GM12878 (cell line): ENCODE results near the gene METTL16. TPM values are rescaled to one million over a fixed set of nuclear protein-coding genes. Genes with fewer than 3 reads are reported as not detected.
A peak's percentile ranks its signal among the peaks of the same experiment; 100 is the strongest.

Source experiments
- ATAC-seq: fragments of 200-7000 bp; cut with Tn5 transposase; 3 replicates; pipeline ENCODE4 v1.9.1; 2020; ENCODE audit warnings: mild to moderate bottlenecking, moderate library complexity
- BruUV-seq: library from RNA; stranded (reverse); fragments of 400-500 nt; replicated peaks from 2 replicates; lab custom pipeline; 2021; lab: Mats Ljungman, UMichigan
- CTCF ChIA-PET: fragments of 300-600 bp; sonication (Branson Sonifier 250); formaldehyde crosslinking; extraction: SDS; loops from one replicate; lab custom pipeline; 2021; ENCODE audit warnings: inconsistent platforms; lab: Yijun Ruan, JAX
- POLR2A ChIA-PET: fragments of 350-600 bp; formaldehyde crosslinking; extraction: SDS; loops from one replicate; lab custom pipeline; 2021; ENCODE audit warnings: inconsistent platforms; lab: Charles Lee
- RAD21 ChIA-PET: fragments of 300-600 bp; sonication (Branson Sonifier 250); formaldehyde crosslinking; loops from one replicate; lab custom pipeline; 2023; ENCODE audit warnings: antibody characterized with exemption; ENCODE audit not compliant: unreplicated experiment; lab: Charles Lee
- SMC1A ChIA-PET: fragments of 300-600 bp; sonication (Branson Sonifier 250); formaldehyde crosslinking; loops from one replicate; lab custom pipeline; 2023; ENCODE audit not compliant: unreplicated experiment, uncharacterized antibody; lab: Charles Lee
- DNase-seq: peaks from one replicate; pipeline ENCODE4 v3.0.0-alpha.2; 2011; ENCODE audit warnings: low read depth, low spot score
- FAIRE-seq: peaks from 3 replicates; lab custom pipeline; 2011; peaks lifted over from hg19 to GRCh38; lab: Jason Lieb, UNC
- H2AFZ ChIP-seq: 2 replicates; pipeline ENCODE4 v1.6.0; 2011; ENCODE audit warnings: low read depth, low read length, control low read depth; ENCODE audit not compliant: control insufficient read depth
- H3K27ac ChIP-seq: 2 replicates; pipeline ENCODE4 v1.5.1; 2011; ENCODE audit warnings: control low read depth; ENCODE audit not compliant: control insufficient read depth, insufficient read depth
- H3K27me3 ChIP-seq, 2 experiments: replicated peaks in 1 of 2; 2 replicates each; pipeline versions ENCODE4 v1.6.0 to v1.6.1; 2011; ENCODE audit warnings: low read length in 1 of 2; ENCODE audit not compliant: control insufficient read depth in 2 of 2, insufficient read depth in 2 of 2
- H3K36me3 ChIP-seq, 2 experiments: 2 replicates each; pipeline ENCODE4 v1.5.1; 2011; ENCODE audit warnings: low read length in 1 of 2; ENCODE audit not compliant: control insufficient read depth in 2 of 2, insufficient read depth in 2 of 2
- H3K4me1 ChIP-seq: 2 replicates; pipeline ENCODE4 v1.6.1; 2011; ENCODE audit warnings: mild to moderate bottlenecking, low read length, moderate library complexity, mixed read lengths; ENCODE audit not compliant: control insufficient read depth, insufficient read depth
- H3K4me2 ChIP-seq: 2 replicates; pipeline ENCODE4 v1.6.0; 2011; ENCODE audit warnings: control low read depth; ENCODE audit not compliant: control insufficient read depth, insufficient read depth
- H3K4me3 ChIP-seq: fragments of 200-600 bp; sonication (generic); 2 replicates; pipeline ENCODE4 v1.5.1; 2016
- H3K79me2 ChIP-seq: 2 replicates; pipeline ENCODE4 v1.6.0; 2011; ENCODE audit warnings: low read length; ENCODE audit not compliant: control insufficient read depth, insufficient read depth
- H3K9ac ChIP-seq: 2 replicates; pipeline ENCODE4 v1.8.0; 2011; ENCODE audit warnings: low read length, control low read depth, mixed read lengths; ENCODE audit not compliant: control insufficient read depth, insufficient read depth
- H3K9me3 ChIP-seq: replicated peaks from 3 replicates; pipeline ENCODE4 v1.5.1; 2011; ENCODE audit warnings: mild to moderate bottlenecking, low read length; ENCODE audit not compliant: control insufficient read depth, insufficient read depth
- H4K20me1 ChIP-seq: 2 replicates; pipeline ENCODE4 v1.6.0; 2011; ENCODE audit not compliant: control insufficient read depth, insufficient read depth
- ATF2 ChIP-seq: IDR thresholded peaks from 2 replicates; pipeline ENCODE4 v1.6.1; 2012; ENCODE audit warnings: low read length, inconsistent platforms
- CBX3 ChIP-seq: fragments of 200-600 bp; sonication (generic); IDR thresholded peaks from 2 replicates; pipeline ENCODE4 v1.6.1; 2016; ENCODE audit warnings: low read depth, borderline replicate concordance
- JUNB ChIP-seq: IDR thresholded peaks from 2 replicates; pipeline ENCODE4 v1.6.1; 2016; ENCODE audit warnings: antibody characterized with exemption, mild to moderate bottlenecking
- RELA ChIP-seq: fragments of 450-650 bp; IDR thresholded peaks from 2 replicates; pipeline ENCODE4 v1.8.0; 2014; ENCODE audit warnings: borderline replicate concordance; ENCODE audit not compliant: partially characterized antibody
- TCF3 ChIP-seq: IDR thresholded peaks from 2 replicates; pipeline ENCODE4 v1.6.1; 2012; ENCODE audit warnings: low read depth, mild to moderate bottlenecking, low read length, borderline replicate concordance; ENCODE audit not compliant: insufficient read depth
- ZNF24 ChIP-seq: fragments of 450-650 bp; IDR thresholded peaks from 2 replicates; pipeline ENCODE4 v1.6.1; 2017; ENCODE audit warnings: antibody characterized with exemption, mild to moderate bottlenecking
- ZNF687 ChIP-seq: fragments of 450-650 bp; IDR thresholded peaks from 2 replicates; pipeline ENCODE4 v1.6.1; 2017; ENCODE audit warnings: mild to moderate bottlenecking, moderate library complexity
- WGBS: methylation state at CpG from one replicate; pipeline ENCODE4 v1.1.6; 2016; ENCODE audit warnings: low lambda C conversion rate; ENCODE audit not compliant: insufficient replicate concordance, insufficient coverage; ENCODE audit errors: missing lambda C conversion rate; 5-methylcytosine and 5-hydroxymethylcytosine counted together
- in situ Hi-C: fragments of 300-500 bp; cut with MboI; formaldehyde crosslinking; loops from 9 replicates; pipeline ENCODE4 v1.14.3; 2018; ENCODE audit warnings: mixed read lengths
- intact Hi-C: fragments of 100-400 bp; cut with micrococcal nuclease; formaldehyde crosslinking; loops from one replicate; pipeline ENCODE4 v1.14.2; 2022; ENCODE audit not compliant: unreplicated experiment
- polyA plus RNA-seq, 11 experiments: library from polyadenylated mRNA; depleted of rRNA in 4 of 11; unstranded in 6 of 11; stranded (reverse) in 5 of 11; fragments of >200 nt; fragmentation: Nextera tagmentation in 4 of 11; fragmentation: Illumina TruSeq in 1 of 11; extraction: Ambion mirVana in 4 of 11; extraction: Trizol in 1 of 11; gene quantifications; 1 replicate in 1 of 11; 2 replicates in 10 of 11; pipeline versions ENCODE4 v1.2.1 to v1.2.3, GENCODE V29; 2011 to 2016; ENCODE audit warnings: inconsistent platforms in 2 of 11, missing spikeins in 2 of 11, low read depth in 1 of 11
- total RNA-seq, 4 experiments: library from RNA; depleted of rRNA in 3 of 4; stranded (reverse); fragments of >200 nt in 3 of 4; fragmentation: Illumina TruSeq in 1 of 4; extraction: Trizol in 1 of 4; gene quantifications; 2 replicates each; pipeline versions ENCODE4 v1.2.1 to v1.2.3, GENCODE V29; 2013 to 2021
- TF ChIP-seq, protein P1 (sequence below): IDR thresholded peaks from 2 replicates; pipeline ENCODE4 v1.6.1; 2012; ENCODE audit warnings: low read depth, low read length, improper control_type of control experiment

Gene METTL16
- total and polyA plus RNA-seq, 10 of the 15 experiments (the other 5 are each of a cell fraction or from before 2014, with no cell fraction given) = 15.6 to 34.3 (median 23.7) TPM

DNA sequence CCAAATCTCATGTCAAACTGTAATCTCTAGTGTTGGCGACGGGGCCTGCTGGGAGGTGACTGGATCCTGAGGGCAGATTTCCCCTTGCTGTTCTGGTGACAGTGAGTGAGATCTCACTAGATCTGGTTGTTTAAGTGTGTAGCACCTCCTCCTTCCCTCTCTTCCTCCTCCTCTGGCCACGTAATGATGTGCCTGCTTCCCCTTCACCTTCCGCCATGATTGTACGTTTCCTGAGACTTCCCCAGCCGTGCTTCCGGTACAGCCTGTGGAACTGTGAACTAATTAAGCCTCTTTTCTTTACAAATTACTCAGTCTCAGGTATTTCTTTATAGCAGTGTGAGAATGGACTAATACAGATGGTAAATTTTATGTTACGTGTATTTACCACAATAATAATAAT is 49.2 kb downstream of the METTL16 start (continued):
- no peak for TF ChIP-seq ZNF687
- TF ChIP-seq ATF2 = no peak
- TF ChIP-seq, protein P1, sequence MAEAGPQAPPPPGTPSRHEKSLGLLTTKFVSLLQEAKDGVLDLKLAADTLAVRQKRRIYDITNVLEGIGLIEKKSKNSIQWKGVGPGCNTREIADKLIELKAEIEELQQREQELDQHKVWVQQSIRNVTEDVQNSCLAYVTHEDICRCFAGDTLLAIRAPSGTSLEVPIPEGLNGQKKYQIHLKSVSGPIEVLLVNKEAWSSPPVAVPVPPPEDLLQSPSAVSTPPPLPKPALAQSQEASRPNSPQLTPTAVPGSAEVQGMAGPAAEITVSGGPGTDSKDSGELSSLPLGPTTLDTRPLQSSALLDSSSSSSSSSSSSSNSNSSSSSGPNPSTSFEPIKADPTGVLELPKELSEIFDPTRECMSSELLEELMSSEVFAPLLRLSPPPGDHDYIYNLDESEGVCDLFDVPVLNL = no peak
- no peak for TF ChIP-seq CBX3
- TF ChIP-seq RELA = no peak

- Histone ChIP-seq H3K4me1 (no peaks in the 10 kb centered on the region), H3K27ac (no peak overlapping the region), H3K27me3 (no peaks in the 10 kb centered on the region), H3K9ac (no peak overlapping the region), H3K4me2 (no peak overlapping the region), H3K4me3 (no peak overlapping the region), H2AFZ (no peak overlapping the region)
- CTCF ChIA-PET = interaction anchor here (1.3 kb wide), 1 partner anchor 44 kb away, joined by 5 read pairs; no protein-coding TSS in a partner anchor
- RAD21 ChIA-PET = no interaction called here
- ATAC-seq = no peak; the same call in 2 of the 3 replicates
- SMC1A ChIA-PET = no interaction called here
- in situ Hi-C loops = no loop called here
- POLR2A ChIA-PET = no interaction called here
- BruUV-seq = no TSS peak
- WGBS = 36% methylated on average over 3 of the region's 3 CpGs
- FAIRE-seq = no peak
- no peak for DNase-seq
- TF ChIP-seq ZNF24 = peak; percentile 87
- TF ChIP-seq TCF3 = no peak
- TF ChIP-seq JUNB = peak; percentile 37; the same call in 1 of the 2 replicates
- TF ChIP-seq, all 136 proteins: peak for 2
- H3K79me2 ChIP-seq = no peaks in the 10 kb centered on the region
- peaks cover 2 to 31% of the 10 kb centered on the region in 2 experiments; a peak in 3 of 4 replicates for H3K36me3 ChIP-seq
- H4K20me1 ChIP-seq = no peaks in the 10 kb centered on the region
- intact Hi-C loops = no loop called here
- no peaks in the 10 kb centered on the region for H3K9me3 ChIP-seq
These were observed 51.8 kb downstream of the METTL16 start for GRCh38 chr17:2459917-2460271.
